Smooth muscle cell (in vitro differentiated cells): Measurements from ENCODE around the gene DNAJB5. TPM values are rescaled to one million over a fixed set of nuclear protein-coding genes. Genes with fewer than 3 reads are reported as not detected.

Source experiments
- DNase-seq: peaks from one replicate; lab custom pipeline; 2025; ENCODE audit not compliant: unreplicated experiment; lab: John Stamatoyannopoulos, UW
- H2AFZ ChIP-seq: fragments of 200-600 bp; sonication (generic); 2 replicates; pipeline ENCODE4 v1.6.0; 2016; ENCODE audit warnings: antibody characterized with exemption, low read depth, mild to moderate bottlenecking
- H3F3A ChIP-seq: fragments of 200-600 bp; sonication (generic); 2 replicates; pipeline ENCODE4 v1.6.0; 2017; ENCODE audit warnings: antibody characterized with exemption, low read depth
- H3K27ac ChIP-seq: fragments of 200-600 bp; sonication (generic); 2 replicates; pipeline ENCODE4 v1.5.1; 2016; ENCODE audit warnings: low read depth, mild to moderate bottlenecking
- H3K27me3 ChIP-seq: fragments of 200-600 bp; sonication (generic); 2 replicates; pipeline ENCODE4 v1.6.1; 2016; ENCODE audit warnings: low read depth, mild to moderate bottlenecking
- H3K36me3 ChIP-seq: fragments of 200-600 bp; sonication (generic); 2 replicates; pipeline ENCODE4 v1.5.1; 2016; ENCODE audit warnings: low read depth
- H3K4me1 ChIP-seq: fragments of 200-600 bp; sonication (generic); 2 replicates; pipeline ENCODE4 v1.5.1; 2016; ENCODE audit warnings: low read depth
- H3K4me2 ChIP-seq: fragments of 200-600 bp; sonication (generic); 2 replicates; pipeline ENCODE4 v1.6.0; 2016; ENCODE audit warnings: mild to moderate bottlenecking
- H3K4me3 ChIP-seq: fragments of 200-600 bp; sonication (generic); 2 replicates; pipeline ENCODE4 v1.5.1; 2016; ENCODE audit warnings: mild to moderate bottlenecking
- H3K79me2 ChIP-seq: fragments of 200-600 bp; sonication (generic); 2 replicates; pipeline ENCODE4 v1.6.0; 2016; ENCODE audit warnings: low read depth, mild to moderate bottlenecking
- H3K9ac ChIP-seq: fragments of 200-600 bp; sonication (generic); 2 replicates; pipeline ENCODE4 v1.6.0; 2016; ENCODE audit warnings: low read depth
- H3K9me3 ChIP-seq: fragments of 200-600 bp; sonication (generic); replicated peaks from 2 replicates; pipeline ENCODE4 v1.5.1; 2016; ENCODE audit warnings: low read depth
- H4K20me1 ChIP-seq: fragments of 200-600 bp; sonication (generic); 2 replicates; pipeline ENCODE4 v1.6.0; 2016; ENCODE audit warnings: low read depth
- WGBS: methylation state at CpG from one replicate; pipeline ENCODE4 v1.1.7; 2016; ENCODE audit warnings: low lambda C conversion rate; 5-methylcytosine and 5-hydroxymethylcytosine counted together
- polyA plus RNA-seq: library from polyadenylated mRNA; unstranded; fragments of >200 nt; fragmentation: Nextera tagmentation; extraction: Ambion mirVana; gene quantifications from 2 replicates; pipeline ENCODE4 v1.2.1, GENCODE V29; 2016
- total RNA-seq: library from RNA; depleted of rRNA; stranded (reverse); fragments of >200 nt; gene quantifications from 2 replicates; pipeline ENCODE4 v1.2.3, GENCODE V29; 2014
- TF ChIP-seq, protein P1 (sequence below): fragments of 200-600 bp; sonication (generic); IDR thresholded peaks from 2 replicates; pipeline ENCODE4 v1.5.1; 2017; ENCODE audit warnings: borderline replicate concordance, mild to moderate bottlenecking, antibody characterized with exemption; ENCODE audit not compliant: insufficient read depth, poor library complexity, severe bottlenecking

DNAJB5 gene
- total and polyA plus RNA-seq, 2 experiments from 2014 or later: 29.6 to 30.5 TPM

DNA sequence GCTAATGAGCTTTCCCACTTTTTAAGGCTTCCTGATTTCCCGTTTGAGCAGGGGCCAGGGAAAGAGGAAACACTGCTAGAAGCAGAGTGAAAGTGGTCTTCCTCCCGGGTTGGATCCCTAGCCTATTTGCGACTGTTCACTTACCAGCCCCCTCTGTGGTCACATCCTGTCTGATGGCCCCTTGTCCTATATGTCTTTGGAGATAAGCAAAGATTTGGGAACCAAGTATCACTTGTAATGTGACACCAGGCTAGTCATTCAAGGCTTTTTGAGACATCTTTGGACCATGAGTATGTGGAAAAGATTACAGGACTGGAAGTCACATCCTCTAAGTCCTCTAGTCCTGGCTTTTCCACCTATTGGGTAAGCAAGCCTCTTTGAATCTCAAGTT lies 6.1 kb downstream of the DNAJB5 start:
- no peaks in the 10 kb centered on the region for H3K36me3 ChIP-seq
- H2AFZ ChIP-seq: no peak overlapping the region
- peaks cover 46% of the 10 kb centered on the region for H3K4me1 ChIP-seq
- no peak for DNase-seq
- H3K9ac ChIP-seq: peak overlapping the region; percentile 69
- H3K9me3 ChIP-seq: no peaks in the 10 kb centered on the region
- H3K27ac ChIP-seq: peak overlapping the region; percentile 100
- peaks cover 9% of the 10 kb centered on the region for H4K20me1 ChIP-seq
- peaks cover 47% of the 10 kb centered on the region for H3F3A ChIP-seq
- WGBS: 16% methylated on average over 3 of the region's 3 CpGs
- TF ChIP-seq, protein P1, sequence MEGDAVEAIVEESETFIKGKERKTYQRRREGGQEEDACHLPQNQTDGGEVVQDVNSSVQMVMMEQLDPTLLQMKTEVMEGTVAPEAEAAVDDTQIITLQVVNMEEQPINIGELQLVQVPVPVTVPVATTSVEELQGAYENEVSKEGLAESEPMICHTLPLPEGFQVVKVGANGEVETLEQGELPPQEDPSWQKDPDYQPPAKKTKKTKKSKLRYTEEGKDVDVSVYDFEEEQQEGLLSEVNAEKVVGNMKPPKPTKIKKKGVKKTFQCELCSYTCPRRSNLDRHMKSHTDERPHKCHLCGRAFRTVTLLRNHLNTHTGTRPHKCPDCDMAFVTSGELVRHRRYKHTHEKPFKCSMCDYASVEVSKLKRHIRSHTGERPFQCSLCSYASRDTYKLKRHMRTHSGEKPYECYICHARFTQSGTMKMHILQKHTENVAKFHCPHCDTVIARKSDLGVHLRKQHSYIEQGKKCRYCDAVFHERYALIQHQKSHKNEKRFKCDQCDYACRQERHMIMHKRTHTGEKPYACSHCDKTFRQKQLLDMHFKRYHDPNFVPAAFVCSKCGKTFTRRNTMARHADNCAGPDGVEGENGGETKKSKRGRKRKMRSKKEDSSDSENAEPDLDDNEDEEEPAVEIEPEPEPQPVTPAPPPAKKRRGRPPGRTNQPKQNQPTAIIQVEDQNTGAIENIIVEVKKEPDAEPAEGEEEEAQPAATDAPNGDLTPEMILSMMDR: no peak
- no peaks in the 10 kb centered on the region for H3K27me3 ChIP-seq
- no peaks in the 10 kb centered on the region for H3K79me2 ChIP-seq
- H3K4me3 ChIP-seq: no peak overlapping the region
- peak overlapping the region; percentile 76 for H3K4me2 ChIP-seq

DNA sequence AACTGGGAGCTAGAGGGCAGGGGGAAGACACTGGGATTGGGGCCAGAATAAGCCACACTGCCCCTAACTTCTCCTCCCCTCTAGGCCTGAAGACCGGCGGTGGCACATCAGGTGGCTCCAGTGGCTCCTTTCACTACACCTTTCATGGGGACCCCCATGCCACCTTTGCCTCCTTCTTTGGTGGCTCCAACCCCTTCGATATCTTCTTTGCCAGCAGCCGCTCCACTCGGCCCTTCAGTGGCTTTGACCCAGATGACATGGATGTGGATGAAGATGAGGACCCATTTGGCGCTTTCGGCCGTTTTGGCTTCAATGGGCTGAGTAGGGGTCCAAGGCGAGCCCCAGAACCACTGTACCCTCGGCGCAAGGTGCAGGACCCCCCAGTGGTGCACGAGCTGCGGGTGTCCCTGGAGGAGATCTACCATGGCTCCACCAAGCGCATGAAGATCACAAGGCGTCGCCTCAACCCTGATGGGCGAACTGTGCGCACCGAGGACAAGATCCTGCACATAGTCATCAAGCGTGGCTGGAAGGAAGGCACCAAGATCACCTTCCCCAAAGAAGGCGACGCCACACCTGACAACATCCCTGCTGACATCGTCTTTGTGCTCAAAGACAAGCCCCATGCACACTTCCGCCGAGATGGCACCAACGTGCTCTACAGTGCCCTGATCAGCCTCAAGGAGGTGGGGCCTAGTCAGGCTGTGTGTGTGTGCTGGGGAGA lies 6.8 kb downstream of the DNAJB5 start:
- peaks cover 40% of the 10 kb centered on the region for H3F3A ChIP-seq
- H2AFZ ChIP-seq: no peak overlapping the region
- no peaks in the 10 kb centered on the region for H3K9me3 ChIP-seq
- TF ChIP-seq, protein P1: no peak
- peak overlapping the region; percentile 100 for H3K27ac ChIP-seq
- WGBS: 97% methylated on average over 26 of the region's 26 CpGs
- peaks cover 9% of the 10 kb centered on the region for H4K20me1 ChIP-seq
- no peaks in the 10 kb centered on the region for H3K79me2 ChIP-seq
- DNase-seq: no peak
- H3K4me1 ChIP-seq: peaks cover 40% of the 10 kb centered on the region
- no peaks in the 10 kb centered on the region for H3K27me3 ChIP-seq
- H3K36me3 ChIP-seq: no peaks in the 10 kb centered on the region
- H3K9ac ChIP-seq: peak overlapping the region; percentile 35
- no peak overlapping the region for H3K4me3 ChIP-seq
- peak overlapping the region; percentile 76 for H3K4me2 ChIP-seq

DNA sequence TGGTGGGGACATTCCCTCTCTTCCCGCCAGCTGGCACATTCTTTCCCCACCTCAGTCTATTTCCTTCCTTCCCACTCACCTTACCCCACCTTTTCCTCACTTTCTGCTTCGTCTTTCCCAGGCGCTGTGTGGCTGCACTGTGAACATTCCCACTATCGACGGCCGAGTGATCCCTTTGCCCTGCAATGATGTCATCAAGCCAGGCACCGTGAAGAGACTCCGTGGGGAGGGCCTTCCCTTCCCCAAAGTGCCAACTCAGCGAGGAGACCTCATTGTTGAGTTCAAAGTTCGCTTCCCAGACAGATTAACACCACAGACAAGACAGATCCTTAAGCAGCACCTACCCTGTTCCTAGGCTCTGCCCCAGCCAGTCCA lies 7.3 kb downstream of the DNAJB5 start:
- H3K4me1 ChIP-seq: peaks cover 37% of the 10 kb centered on the region
- TF ChIP-seq, protein P1: no peak
- no peak overlapping the region for H3K4me3 ChIP-seq
- H2AFZ ChIP-seq: no peak overlapping the region
- no peaks in the 10 kb centered on the region for H3K27me3 ChIP-seq
- no peak overlapping the region for H3K9ac ChIP-seq
- H4K20me1 ChIP-seq: peaks cover 9% of the 10 kb centered on the region
- no peaks in the 10 kb centered on the region for H3K9me3 ChIP-seq
- WGBS: 70% methylated on average over 10 of the region's 10 CpGs
- peak overlapping the region; percentile 100 for H3K27ac ChIP-seq
- no peaks in the 10 kb centered on the region for H3K36me3 ChIP-seq
- H3F3A ChIP-seq: peaks cover 36% of the 10 kb centered on the region
- no peak for DNase-seq
- no peak overlapping the region for H3K4me2 ChIP-seq
- no peaks in the 10 kb centered on the region for H3K79me2 ChIP-seq

DNA sequence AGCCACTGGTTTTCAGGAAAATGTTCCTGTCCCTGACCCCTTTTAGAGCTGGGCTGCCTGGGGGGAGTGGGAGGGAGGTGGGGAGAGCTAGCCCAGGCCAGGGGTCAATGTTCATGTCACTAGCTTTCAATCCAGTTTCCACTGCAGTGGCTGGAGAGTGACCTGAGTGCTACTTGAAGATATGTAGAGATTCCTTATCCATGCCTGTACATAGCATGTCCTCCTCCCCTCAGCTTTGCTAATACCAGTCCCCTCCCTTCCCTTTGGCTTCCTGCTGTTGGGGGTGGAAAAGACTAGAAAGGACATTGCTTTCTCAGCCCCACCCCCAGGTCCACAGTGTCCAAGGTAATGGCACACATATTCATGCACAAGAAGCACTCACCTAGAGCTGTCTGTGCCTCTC lies 7.8 kb downstream of the DNAJB5 start:
- Histone ChIP-seq H3K9ac (no peak overlapping the region), H3F3A (peaks cover 33% of the 10 kb centered on the region), H3K4me1 (peaks cover 33% of the 10 kb centered on the region), H3K4me2 (no peak overlapping the region), H2AFZ (no peak overlapping the region), H3K36me3 (no peaks in the 10 kb centered on the region), H3K9me3 (no peaks in the 10 kb centered on the region), H3K27me3 (no peaks in the 10 kb centered on the region), H4K20me1 (peaks cover 9% of the 10 kb centered on the region), H3K4me3 (no peak overlapping the region), H3K79me2 (no peaks in the 10 kb centered on the region), H3K27ac (peak overlapping the region; percentile 100)
- TF ChIP-seq, protein P1: no peak
- DNase-seq: no peak
